HG03095 (cell line): ENCODE results near the gene KRT76.
"Not testable (repeated sequence)": the region's sequence is repeated elsewhere in the genome, so short reads cannot be mapped to it uniquely, and the experiment has no call there.

Experiments
- ATAC-seq: cut with Tn5 transposase; IDR thresholded peaks from one replicate; pipeline ENCODE4 v1.9.1; 2021; ENCODE audit warnings: moderate library complexity; ENCODE audit not compliant: unreplicated experiment

Gene KRT76

DNA sequence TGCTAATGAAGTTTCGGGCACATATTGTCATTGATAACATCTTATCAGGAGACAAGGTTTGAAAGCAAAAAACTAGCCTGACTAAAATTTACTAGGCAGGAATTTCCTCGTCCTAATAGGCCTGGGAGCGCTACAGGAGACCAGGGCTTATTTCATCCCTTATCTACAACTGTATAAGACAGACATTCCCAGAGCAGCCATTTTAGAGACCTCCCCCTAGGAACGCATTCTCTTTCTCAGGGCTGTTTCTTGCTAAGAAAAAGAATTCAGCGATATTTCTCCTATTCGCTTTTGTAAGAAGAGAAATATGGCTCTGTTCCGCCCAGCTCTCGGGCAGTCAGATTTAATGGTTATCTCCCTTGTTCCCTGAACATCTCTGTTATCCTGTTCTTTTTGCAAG is 15.9 kb downstream of the KRT76 start:
- ATAC-seq, result not testable (repeated sequence)

DNA sequence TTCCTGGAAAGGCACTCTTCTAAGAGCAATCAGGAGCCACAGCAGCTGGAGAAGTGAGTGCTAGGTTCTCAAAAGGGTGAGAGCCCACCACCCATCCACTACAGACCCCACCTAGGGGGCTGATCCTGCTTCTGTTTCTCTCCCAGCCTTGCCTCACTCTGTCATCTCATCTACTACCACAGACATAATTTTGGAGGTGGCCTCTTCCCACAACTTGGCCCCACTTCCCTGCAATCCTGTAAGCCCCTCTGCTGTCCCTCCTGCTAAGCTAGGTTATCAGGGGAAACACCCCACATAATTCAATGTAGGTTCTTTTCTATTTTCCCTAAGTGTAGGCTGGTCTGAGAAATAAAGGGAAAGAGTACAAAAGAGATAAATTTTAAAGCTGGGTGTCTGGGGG is 16.5 kb downstream of the KRT76 start:
- ATAC-seq, result no peak

DNA sequence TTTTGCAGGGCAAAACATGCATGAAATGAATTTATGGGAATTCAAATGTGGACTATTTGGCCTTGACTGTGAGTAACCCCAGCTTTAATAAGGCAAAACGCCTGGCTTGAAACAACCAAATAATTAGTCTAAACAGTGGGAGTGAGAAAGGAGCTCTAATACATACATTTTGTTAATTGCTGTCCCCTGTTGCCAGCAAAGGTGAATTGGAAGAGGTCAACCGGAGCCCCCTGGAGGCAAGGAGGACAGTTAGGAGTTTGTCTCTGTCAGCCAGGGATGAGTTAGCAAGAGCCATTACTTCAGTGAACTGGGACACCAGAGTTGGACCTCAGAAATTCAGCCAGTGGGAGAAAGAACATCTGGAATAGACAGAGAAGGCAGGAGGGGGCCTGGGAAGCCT is 17.4 kb downstream of the KRT76 start:
- ATAC-seq, result no peak

DNA sequence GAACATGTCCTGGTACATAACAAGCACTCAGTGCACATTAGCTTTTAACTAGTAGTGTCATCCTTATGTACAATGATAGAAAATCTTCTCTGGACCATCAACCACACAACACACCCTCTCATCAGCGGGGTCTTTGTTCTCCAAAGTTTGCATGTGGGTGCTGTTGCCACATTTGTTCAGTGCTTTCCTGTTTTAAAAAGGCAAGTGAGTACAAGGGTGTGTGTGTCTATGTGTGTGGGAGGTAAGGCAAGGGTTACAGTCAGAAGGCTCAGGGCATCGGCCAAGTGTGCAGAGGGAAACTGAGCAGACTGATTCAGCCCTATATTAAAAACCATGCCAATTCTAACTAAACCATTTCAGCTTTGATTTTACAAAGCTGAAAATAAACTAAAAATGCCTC is 17.9 kb downstream of the KRT76 start:
- no peak for ATAC-seq

DNA sequence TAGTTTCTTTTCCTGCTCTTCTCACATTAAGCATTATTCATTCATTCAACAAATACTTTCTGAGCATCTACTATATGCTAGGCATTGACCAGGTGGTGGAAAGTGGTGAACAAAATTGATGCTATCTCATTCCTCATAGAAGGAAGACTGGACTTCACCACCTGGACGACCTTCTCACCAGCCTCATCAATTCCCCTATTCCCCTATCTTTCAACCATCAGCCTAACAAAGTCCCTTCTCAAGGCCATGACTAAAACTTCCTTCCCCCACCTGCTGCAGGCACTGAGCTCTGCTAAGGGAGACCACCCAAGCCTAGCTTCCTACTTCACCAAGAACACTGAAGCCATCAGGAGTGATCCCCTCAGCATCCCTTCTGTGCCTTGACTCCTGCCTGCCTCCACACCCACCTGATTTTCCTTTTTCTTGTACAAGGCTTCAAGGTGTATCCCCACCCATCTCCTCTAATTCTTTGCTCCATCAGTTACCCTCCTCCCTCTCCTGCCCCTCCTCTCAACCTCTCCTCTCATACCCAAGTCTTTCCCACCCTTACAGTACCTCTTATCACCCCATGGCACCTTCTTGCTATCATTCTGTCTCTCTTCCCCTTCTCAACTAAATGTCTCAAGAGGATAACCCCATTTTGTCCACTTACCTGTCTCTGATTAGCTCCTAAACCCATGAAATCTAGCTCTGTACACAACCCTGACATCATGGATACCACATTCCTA is 19.5 kb downstream of the KRT76 start:
- ATAC-seq, result no peak

DNA sequence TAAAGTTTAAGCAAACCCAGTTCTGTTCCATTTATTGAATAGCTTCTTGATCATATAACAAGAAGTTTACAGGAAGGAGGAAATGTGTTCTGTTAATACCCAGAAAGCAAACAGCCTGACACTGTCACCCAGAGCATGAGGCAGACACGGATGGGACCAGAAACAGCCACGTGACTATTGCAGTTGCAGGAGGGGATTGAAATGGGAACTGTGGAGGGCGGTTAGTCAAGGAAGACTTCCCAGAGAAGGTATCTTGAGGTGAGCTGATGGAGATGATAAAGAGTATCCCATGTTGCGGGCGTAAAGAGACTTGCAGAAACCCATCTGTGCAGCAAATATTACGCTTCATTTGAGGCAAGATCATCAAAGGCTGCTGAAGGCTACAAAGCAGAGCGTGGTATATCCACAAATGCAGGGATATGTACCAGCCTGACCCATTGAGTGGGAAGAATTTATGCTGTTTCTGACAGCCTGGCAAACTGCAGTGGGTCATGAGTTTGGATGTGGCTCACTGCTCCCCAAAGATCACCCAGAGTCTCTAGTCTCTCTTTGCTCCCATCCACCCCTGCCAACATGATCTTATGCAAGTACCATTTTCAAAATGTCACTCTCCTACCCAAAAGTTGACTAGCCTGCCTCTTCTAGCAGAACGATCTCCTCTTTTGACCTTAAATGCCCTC is 20.7 kb downstream of the KRT76 start:
- ATAC-seq, result no peak

DNA sequence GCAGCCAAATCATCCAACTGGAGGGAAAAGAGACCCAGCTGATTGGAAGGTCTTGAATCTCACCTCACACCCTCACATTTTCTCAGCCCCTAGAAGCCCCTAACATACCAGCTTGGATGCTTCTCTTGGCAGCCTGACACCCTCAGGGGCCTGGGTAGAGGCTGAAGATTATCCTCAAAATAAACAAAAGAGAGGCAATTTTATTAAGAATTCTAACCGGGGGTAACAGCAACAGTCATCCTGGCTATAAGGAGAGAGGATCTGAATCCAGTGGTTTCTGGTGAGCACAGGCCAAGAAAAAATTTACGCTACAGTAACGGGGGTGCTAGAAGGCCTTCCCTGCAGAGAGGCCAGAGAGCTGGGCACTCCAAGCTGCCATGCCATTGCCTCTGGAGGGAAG is 21.6 kb downstream of the KRT76 start:
- ATAC-seq, result no peak

DNA sequence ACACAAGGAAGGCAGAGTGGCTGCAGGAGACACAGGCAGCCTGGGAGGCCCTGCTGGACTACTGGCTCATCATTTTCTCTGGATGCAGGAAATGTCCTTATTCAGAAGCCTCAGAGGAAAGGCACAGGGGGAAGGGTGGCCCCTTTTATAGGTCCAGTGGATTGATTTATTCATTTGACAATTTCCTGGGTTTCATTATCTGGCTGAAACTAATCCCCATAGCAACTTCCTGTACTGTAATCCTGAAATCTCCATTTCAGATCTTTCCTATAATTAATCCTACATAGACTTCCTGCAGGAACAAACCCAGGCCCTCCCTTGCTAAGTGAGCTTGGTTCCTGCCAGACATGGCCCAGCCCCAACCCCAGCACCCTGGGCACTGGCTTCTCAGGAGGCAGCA is 23.0 kb downstream of the KRT76 start:
- no peak for ATAC-seq

DNA sequence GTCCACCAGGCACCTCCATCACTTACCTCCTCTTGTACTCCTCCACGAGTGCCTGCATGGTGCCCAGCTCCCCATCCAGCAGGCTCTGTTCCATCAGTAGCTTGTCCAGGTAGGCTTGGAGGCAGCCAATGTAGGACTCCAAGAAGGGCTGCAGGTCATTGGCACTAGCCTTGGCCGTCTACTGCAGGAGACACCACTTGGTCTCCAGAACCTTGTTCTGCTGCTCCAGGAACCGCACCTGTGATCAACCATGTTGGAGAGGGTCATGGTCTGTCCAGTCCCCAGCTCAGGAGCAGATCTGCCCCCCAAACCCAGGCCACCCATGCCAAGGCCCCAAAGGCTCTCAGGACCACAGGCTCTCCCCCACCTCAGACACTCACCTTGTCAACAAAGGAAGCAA is 23.9 kb downstream of the KRT76 start:
- ATAC-seq, result no peak

DNA sequence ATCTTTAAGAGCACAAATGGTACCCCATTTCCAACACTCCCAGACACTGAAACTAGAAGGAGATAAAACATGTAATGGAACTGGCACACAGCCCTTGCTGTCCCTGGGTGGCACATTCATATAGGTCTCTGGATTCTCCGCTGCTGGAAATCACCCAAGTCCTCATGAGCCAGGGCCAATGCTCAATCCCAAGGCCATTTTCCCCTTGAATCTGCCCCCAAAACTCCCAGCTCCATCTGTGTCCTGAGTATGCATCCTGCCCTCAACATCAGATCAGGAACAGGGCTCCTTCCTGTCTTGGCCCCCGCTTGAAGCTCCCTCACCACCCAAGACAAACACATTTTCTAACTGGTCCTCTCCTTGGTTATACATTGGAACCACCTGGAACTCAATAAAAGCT is 24.6 kb downstream of the KRT76 start:
- no peak for ATAC-seq

DNA sequence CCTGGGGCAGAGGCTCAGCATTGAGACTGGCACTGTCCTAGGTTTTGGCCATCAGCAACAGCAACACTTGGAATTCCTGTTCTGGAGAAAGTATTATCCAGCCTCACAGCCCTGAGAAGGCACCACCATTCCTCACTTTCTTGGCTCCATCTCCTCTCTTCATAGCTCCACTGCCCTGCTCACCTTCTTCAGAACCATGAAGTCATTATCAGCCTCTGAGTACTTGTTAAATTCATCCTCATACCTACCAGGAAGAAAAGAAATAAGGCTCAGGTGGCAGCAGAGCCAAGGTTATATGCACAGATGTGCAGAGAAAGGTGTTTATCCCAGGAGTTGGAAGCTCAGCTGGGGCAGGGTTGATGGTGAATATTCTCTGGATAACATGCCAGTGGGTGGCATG is 25.4 kb downstream of the KRT76 start:
- ATAC-seq, result no peak

DNA sequence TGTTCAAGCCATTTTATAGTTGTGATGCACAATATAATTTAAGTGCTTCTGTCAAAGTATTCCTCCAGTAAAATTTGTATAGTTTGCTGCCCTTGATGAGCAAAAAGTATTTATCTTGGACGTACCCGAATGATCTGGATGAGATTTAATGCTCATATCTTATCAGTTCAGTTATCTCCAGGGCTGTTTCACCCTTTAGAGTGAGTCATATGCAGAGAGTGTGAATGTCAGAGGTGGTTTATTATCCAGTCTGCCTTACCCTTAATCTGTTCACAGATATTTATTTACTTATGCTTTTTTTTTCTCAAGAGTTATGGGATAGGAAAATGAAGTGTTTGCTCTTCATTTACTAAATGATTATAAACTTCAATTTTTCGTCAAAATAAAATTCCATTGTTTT is 26.6 kb downstream of the KRT76 start:
- ATAC-seq, result not testable (repeated sequence)

DNA sequence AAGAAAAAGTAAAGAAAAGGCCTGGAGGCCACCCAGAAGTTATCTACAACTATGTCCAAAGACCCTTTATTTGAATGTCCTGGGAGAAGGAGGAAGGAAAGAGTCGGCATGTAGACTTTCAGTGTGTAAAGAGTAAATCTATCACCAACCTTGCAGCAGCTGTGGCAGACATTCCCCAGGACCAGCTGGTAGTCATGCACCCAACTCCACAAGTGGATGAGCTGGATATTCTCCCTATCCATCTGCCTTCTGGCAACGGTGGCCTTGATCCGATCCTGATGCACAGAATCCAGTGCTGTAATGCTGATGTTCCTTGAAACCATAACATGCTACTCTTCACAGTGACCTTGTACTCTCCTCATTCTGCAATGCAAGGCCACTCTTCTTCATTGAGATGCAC is 27.3 kb downstream of the KRT76 start:
- no peak for ATAC-seq

DNA sequence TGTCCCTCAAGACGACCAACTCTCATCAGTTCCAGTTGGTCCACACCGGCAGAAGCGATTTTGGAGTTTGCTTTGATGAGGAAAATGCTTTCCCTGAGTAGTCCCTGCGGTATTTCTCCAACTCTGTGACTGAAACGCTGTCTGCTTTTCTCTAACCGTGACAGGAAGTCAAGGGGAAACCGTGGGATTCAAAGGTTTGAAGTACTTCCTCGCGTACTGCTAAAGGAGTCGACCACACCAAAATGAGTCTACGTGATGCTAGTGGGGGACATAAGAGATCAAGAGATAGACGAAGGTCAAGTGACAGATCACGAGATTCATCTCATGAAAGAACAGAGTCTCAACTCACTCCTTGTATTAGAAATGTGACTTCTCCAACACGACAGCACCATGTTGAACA is 28.6 kb downstream of the KRT76 start:
- no peak for ATAC-seq

DNA sequence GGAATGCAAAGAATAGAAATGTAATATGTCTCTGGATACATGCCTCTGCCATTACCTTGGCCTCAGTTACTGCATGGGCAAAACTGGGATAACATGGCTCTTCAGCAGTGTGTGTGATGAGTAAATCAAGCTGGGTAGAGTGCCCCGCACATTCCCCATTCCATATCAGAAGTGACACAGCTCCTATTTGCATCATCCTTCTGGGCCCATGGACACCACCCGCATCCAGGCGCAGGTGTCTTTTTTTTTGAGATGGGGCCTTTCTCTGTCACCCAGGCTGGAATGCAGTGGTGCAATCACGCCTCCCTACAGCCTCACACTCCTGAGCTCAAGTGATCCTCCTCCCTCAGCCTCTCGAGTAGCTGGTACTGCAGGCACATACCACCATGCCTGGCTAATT is 31.6 kb downstream of the KRT76 start:
- ATAC-seq, result no peak

DNA sequence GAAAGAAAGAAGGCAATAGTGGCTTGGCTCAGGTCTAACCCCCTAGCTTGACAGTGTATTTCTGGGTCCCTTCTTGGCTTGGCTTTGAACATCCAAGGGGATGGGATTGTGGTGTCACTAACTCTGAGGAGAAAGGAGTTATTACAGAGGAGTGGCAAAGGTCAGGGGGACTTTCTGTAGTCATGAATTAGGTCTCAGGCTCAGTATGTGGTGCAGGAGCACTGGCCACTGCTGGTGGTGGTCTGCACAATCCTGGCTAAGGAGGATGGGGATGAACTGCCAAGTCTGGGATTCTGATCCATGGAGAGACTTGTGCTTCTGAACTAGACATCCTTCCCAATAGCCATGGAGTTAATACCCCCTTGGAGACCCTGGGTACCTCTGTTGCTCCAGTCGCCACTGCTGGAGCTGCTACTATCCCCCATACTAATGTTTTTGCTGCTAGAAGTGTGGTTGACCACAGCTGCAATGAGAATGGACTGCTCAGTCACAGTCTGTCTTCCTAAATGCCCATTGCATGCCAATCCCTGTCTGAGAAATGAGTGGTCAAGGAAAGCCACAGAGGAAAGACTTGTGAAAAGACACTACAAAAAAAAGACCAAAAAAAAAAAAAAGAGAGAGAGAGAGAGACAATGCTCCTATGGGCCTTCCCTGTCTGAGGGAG is 32.5 kb downstream of the KRT76 start:
- ATAC-seq, result no peak

DNA sequence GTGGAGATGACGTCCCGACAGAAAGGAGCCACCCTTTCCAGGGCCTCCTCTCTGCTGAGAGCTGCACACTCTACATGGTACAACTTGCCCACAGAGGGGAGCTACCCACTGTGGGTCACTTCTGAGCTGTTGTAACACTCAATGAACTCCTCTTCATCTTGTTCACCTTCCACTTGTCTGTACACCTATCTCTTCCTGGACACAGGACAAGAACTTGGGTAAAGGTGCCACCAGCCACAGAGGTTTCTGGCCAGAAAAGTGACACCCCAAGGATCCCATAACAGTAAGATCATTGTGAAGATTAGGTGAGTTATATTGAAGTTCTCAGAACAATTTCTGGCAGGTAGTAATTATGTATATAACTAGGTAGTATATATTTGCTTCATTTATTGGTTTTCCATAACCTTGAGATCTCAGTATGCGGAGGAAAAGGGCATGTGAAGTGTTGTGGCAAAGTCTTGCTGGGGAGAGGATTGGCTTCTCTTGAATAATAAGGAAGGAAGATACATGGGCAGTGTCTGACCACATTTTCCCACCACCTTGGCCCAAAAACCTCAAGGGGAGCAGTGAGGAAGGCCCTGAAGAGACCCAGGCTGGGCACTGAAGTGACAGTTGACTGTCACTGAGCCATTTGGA is 34.2 kb downstream of the KRT76 start:
- no peak for ATAC-seq

DNA sequence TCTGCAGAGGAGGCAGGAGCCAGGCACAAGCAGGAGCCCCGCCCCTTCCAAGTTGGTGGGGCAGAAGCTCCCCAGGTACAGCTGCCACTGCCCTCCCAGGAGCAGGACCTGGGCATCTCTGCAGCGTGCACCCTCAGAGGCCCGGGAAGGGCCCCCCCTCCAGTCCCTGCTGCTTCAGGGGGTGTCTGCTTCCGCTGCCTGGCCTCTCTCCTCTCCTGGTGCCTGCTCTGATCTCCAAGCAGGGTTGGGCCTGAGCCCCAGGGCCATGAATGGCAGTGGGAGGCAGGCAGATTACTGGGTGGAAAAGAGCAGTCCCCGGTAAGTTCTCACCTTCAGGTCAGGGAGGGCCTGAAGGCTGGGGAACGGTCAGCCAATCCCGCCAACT is 35.0 kb downstream of the KRT76 start:
- ATAC-seq, result no peak

DNA sequence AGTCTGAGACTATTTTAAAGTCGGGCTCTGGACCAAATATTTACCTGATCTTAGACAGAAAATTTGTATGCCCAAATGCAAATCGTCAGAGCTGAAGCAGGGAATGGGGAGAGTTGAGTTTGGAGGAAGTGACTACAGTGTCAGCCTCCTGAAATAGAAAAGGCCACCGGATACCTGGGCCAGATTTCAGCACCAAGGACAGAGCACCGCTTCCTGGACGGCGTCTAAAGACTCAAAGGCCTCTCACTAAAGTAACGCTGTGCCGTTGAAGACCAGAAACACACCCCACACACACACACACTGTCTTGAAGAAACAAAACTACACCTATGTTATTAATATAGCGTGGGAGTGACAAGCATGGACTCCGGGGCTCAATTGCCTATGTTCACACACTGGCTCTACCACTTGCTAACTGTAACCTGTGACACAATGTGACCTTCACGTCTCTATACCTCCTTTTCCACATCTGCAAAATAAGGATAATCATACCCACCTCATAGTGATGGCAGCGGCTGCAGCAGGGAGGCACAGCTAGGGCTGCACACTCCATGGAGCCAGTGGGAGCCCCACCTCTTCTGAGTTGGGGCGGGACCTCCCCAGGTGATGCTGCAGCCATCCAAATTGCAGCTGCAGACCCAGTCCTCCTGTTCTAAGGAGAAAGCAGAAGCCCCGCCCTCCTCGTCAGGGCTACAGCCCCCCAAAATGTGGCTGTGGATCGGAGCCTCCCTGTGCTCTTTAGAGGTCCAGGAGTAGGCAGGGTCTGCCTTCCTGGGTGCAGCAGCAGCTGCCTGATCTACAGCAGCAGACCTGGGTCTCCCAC is 35.6 kb downstream of the KRT76 start:
- no peak for ATAC-seq

DNA sequence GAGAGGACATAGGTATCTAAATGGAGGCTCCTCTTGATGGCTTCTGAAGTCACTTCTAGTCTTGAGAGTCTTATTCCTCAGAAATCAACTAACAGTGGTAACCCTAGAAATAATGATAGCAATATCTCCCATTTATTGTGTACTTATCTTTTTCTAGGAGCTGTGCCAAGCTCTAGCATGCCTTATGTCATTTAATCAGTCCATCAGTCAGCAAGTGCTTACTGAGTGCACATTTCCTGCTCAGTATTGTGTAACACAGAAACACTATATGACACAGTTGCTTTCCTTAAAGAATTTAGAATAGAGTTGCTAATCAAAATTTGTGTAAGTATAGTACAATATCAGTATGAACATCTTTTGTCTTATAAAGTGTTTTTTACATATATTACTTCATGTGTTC is 36.6 kb downstream of the KRT76 start:
- ATAC-seq, result no peak

DNA sequence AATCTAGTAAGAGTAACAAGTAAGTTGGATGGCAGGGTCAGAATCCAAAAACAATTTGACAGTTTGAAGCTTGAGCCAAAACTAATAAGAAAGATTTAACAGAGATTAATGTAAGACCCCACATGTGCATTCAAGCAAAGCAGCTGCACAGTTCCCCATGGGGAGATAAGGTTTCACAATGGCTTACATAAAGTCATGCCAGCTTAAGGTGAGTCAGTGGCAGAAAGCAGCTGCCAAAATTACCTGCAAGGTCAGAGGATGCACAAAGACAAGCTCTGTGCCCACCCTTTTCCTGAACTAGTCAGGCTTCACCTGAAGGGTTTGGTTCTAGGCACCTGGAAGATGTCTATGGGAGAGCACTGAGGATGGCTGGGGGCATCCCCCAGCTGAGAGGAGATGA is 37.2 kb downstream of the KRT76 start:
- ATAC-seq, result no peak
